Amniotic epithelial cell (primary cell): ENCODE results near the gene BEX4.

Experiments used
- DNase-seq: peaks from one replicate; pipeline ENCODE4 v3.0.0-alpha.2; 2010; ENCODE audit warnings: low read depth

BEX4 gene

DNA sequence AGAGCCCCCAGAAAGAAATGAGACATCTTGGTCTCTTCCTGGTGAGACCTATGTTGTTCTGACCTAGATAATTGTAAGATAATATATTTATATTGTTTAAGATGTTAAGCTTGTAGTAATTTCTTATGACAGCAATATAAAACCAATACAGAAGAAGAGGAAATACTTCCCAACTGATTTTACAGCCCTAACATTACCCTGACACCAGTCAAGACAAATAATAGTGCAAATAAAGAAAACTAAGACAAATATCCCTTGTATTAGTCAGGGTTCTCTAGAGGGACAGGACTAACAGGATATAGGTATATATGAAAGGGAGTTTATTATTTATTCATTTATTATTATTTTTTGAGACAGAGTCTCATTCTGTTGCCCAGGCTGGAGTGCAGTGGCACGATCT lies 21.4 kb downstream of the BEX4 start:
- no peak for DNase-seq

DNA sequence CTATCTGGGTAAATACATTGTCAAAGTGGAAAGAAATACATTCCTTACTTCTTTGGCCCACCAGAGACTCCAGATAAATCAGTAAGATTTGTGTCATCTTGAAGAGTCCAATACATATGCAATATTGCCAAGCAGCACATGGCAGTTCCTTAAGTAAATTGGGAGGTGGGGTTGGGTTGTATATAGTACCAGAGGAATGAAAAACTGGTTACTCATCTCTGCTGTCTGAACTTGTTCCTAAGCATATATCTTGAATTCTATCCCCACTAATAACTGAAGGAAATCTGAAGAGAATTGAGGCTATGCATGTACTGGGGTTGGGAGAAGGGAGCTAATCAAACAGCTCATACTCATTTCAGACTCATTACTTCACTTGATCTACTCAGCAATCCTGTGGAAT lies 25.2 kb downstream of the BEX4 start:
- no peak for DNase-seq

GRCh38 chrX:103248553-103248952 lies 33.6 kb downstream of the BEX4 start:
- peak; percentile 16 for DNase-seq

DNA sequence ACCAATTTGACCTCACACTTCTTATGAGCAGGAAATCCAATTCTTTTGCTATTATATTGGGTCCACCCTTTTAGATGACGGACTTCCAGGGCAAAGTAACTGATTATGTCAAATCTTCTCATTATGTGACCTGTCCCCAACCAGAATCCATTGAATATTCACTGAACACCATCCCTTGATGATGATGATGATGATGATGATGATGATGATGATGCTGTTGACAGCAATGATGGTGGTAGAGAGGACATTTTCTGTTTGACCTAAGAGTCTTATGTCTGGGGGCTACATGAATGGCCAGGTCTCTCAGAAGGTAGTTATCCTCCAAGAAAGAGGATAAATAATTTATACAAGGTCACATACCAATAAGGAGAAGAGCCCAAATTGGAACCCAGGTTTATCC lies 34.9 kb downstream of the BEX4 start:
- no peak for DNase-seq

- DNase-seq = peak; percentile 1
Observed at GRCh38 chrX:103250977-103251376, 36.1 kb downstream of the BEX4 start.

- peak; percentile 29 for DNase-seq
Observed at GRCh38 chrX:103253608-103254007, 38.7 kb downstream of the BEX4 start.

- DNase-seq = peak; percentile 44
Observed at GRCh38 chrX:103254171-103254824, 39.4 kb downstream of the BEX4 start.

DNA sequence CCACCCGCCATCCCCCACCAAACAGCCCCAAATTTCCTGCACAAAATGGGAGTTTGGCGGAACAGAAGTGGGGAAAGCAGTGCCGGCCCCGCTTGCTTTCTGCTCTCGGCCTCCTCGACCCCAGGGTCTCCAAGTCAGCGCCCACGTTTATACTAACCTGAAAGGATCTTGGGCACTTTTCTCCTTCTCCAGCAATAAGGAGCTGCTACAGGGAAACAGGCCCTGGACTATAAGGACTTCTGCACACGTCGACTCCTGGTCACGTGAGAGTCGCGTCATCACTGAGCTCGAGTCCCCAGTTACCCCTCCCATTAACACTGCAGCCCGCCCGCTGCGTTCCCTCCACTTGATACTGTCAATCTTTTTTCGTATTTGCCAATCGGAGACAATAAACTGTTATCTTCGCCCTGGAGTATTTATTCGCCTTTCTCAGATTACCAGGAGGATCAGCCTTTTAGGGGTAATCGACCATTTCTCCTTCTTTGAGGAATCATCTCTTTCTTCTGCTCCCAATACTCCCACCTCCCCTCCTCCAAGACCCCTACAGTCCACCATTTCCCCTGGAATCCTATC lies 40.1 kb downstream of the BEX4 start, which contains the start of gene TCEAL8:
Gene TCEAL8, minus strand, starts transcription at position 235 of the 573 bp plus-strand sequence. CDS start 1,176 bp downstream, outside the sequence.
- DNase-seq = peak; percentile 73

- no peak for DNase-seq
Observed at GRCh38 chrX:103256651-103257050, 41.7 kb downstream of the BEX4 start.

DNA sequence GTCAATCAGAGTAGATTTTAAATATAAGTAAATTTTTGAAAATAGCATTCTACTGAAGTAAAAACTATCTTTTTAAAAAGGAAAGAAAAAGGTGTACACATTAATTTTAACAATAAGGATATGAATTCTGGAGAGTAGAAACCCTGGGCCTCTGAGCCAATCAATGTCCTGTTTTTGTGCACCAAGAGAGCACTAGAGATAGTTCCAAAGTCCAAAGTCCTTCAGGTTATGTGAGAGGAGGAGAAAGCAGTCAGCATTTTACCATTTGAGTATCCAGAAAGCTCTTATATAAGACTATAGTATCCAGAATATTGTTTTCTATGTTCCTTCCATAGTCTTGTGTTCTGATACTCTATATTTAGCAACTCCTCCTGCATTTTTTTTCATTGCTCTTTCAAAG lies 43.4 kb downstream of the BEX4 start:
- no peak for DNase-seq
